Cardiac muscle cell (in vitro differentiated cells and primary cell): ENCODE results near the gene MIA3. TPM values are rescaled to one million over a fixed set of nuclear protein-coding genes. Genes with fewer than 3 reads are reported as not detected.
A peak's percentile ranks its signal among the peaks of the same experiment; 100 is the strongest.
"Not testable (repeated sequence)": the region's sequence is repeated elsewhere in the genome, so short reads cannot be mapped to it uniquely, and the experiment has no call there.

Source experiments
- DNase-seq, 2 donors: peaks; one replicate each; pipeline versions ENCODE4 v3.0.0 to v3.0.0-alpha.2; 2010 to 2017; ENCODE audit warnings: low read depth in 1 of 2, low spot score in 1 of 2
- H3K27ac ChIP-seq: fragments of 200-600 bp; sonication (generic); 2 replicates; pipeline ENCODE4 v1.5.1; 2016
- H3K27me3 ChIP-seq: fragments of 200-600 bp; sonication (generic); 2 replicates; pipeline ENCODE4 v1.6.0; 2016; ENCODE audit warnings: control low read depth
- H3K36me3 ChIP-seq: fragments of 200-600 bp; sonication (generic); 2 replicates; pipeline ENCODE4 v1.5.1; 2016; ENCODE audit warnings: control low read depth
- H3K4me1 ChIP-seq: fragments of 200-600 bp; sonication (generic); 2 replicates; pipeline ENCODE4 v1.8.1; 2017; ENCODE audit warnings: low read depth, mild to moderate bottlenecking, mixed run types
- H3K4me3 ChIP-seq: fragments of 200-600 bp; sonication (generic); 2 replicates; pipeline ENCODE4 v1.5.1; 2016; ENCODE audit warnings: mild to moderate bottlenecking
- H3K9me3 ChIP-seq: fragments of 200-600 bp; sonication (generic); 2 replicates; pipeline ENCODE4 v1.5.1; 2017; ENCODE audit warnings: low read depth, mild to moderate bottlenecking, control low read depth
- polyA plus RNA-seq: library from polyadenylated mRNA; unstranded; fragments of >200 nt; fragmentation: Nextera tagmentation; extraction: Ambion mirVana; gene quantifications from 2 replicates; pipeline ENCODE4 v1.2.1, GENCODE V29; 2016
- total RNA-seq: library from RNA; depleted of rRNA; stranded (reverse); fragments of >200 nt; gene quantifications from 2 replicates; pipeline ENCODE4 v1.2.3, GENCODE V29; 2016
- TF ChIP-seq, protein P1 (sequence below): IDR thresholded peaks from 2 replicates; pipeline ENCODE4 v1.5.1; 2012; ENCODE audit warnings: low read depth, mild to moderate bottlenecking, low read length

The MIA3 gene
- total and polyA plus RNA-seq, 2 experiments from 2014 or later, result 32.9 to 38.5 TPM

DNA sequence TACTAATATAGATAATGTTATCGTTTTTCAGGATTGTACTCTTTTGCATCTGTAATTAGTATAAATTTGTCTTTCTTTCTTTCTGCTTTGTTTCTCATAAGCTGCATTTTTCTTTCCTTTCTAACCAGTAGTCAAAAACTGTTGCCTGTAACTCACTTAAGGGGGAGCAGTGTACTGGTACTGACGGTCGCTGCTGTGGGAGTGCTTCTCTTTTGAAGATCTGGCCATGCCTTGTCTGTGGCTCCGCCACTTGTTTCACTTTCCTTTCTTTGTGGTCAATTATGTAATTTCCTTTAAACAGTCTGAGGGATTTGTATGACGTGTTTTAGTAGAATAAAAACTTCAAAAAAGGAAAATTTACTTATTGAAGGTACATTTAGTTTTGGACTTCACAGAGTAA is 37.0 kb downstream of the MIA3 start:
- no peaks in the 10 kb centered on the region for H3K4me1 ChIP-seq
- DNase-seq, result peak in 1 of 2 donors; percentile 66
- TF ChIP-seq, protein P1, sequence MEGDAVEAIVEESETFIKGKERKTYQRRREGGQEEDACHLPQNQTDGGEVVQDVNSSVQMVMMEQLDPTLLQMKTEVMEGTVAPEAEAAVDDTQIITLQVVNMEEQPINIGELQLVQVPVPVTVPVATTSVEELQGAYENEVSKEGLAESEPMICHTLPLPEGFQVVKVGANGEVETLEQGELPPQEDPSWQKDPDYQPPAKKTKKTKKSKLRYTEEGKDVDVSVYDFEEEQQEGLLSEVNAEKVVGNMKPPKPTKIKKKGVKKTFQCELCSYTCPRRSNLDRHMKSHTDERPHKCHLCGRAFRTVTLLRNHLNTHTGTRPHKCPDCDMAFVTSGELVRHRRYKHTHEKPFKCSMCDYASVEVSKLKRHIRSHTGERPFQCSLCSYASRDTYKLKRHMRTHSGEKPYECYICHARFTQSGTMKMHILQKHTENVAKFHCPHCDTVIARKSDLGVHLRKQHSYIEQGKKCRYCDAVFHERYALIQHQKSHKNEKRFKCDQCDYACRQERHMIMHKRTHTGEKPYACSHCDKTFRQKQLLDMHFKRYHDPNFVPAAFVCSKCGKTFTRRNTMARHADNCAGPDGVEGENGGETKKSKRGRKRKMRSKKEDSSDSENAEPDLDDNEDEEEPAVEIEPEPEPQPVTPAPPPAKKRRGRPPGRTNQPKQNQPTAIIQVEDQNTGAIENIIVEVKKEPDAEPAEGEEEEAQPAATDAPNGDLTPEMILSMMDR, result peak; percentile 3
- no peak overlapping the region for H3K27ac ChIP-seq
- H3K36me3 ChIP-seq, result peaks cover 75% of the 10 kb centered on the region
- no peaks in the 10 kb centered on the region for H3K27me3 ChIP-seq
- no peaks in the 10 kb centered on the region for H3K9me3 ChIP-seq
- H3K4me3 ChIP-seq, result no peak overlapping the region

- H3K4me3 ChIP-seq, result no peak overlapping the region
- no peaks in the 10 kb centered on the region for H3K27me3 ChIP-seq
- H3K4me1 ChIP-seq, result no peaks in the 10 kb centered on the region
- TF ChIP-seq, protein P1, result no peak
- H3K27ac ChIP-seq, result no peak overlapping the region
- DNase-seq, result no peak
- H3K36me3 ChIP-seq, result peaks cover 75% of the 10 kb centered on the region
- H3K9me3 ChIP-seq, result no peaks in the 10 kb centered on the region
These were observed 38.7 kb downstream of the MIA3 start for GRCh38 chr1:222656391-222657155.

DNA sequence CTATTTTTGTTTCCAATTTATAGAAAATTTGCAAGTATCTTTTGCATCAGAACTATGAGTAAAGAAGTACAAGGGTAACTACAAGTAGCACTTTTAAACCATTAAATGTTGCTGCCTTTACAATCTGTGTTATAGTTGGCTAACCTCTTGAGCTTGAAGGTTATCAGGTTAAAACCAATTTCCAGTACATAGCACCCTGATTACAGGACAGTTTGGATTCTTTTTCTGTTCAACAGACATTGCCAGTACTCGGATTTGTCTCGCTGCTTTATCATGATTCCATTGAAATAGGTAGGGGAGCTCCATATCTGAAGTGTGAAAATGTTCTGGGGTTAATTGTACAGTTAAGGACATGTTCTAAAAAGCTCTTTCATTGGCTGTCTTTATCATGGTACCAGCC is 40.0 kb downstream of the MIA3 start:
- no peaks in the 10 kb centered on the region for H3K4me1 ChIP-seq
- peaks cover 80% of the 10 kb centered on the region for H3K36me3 ChIP-seq
- DNase-seq, result no peak
- no peaks in the 10 kb centered on the region for H3K27me3 ChIP-seq
- peak overlapping the region; percentile 66 for H3K27ac ChIP-seq
- no peaks in the 10 kb centered on the region for H3K9me3 ChIP-seq
- H3K4me3 ChIP-seq, result no peak overlapping the region
- TF ChIP-seq, protein P1, result no peak

GRCh38 chr1:222663431-222663934 is 45.6 kb downstream of the MIA3 start:
- TF ChIP-seq, protein P1, result no peak
- no peak for DNase-seq
- Histone ChIP-seq H3K27ac (no peak overlapping the region), H3K27me3 (no peaks in the 10 kb centered on the region), H3K4me1 (no peaks in the 10 kb centered on the region), H3K4me3 (no peak overlapping the region), H3K36me3 (peaks cover 82% of the 10 kb centered on the region), H3K9me3 (no peaks in the 10 kb centered on the region)

DNA sequence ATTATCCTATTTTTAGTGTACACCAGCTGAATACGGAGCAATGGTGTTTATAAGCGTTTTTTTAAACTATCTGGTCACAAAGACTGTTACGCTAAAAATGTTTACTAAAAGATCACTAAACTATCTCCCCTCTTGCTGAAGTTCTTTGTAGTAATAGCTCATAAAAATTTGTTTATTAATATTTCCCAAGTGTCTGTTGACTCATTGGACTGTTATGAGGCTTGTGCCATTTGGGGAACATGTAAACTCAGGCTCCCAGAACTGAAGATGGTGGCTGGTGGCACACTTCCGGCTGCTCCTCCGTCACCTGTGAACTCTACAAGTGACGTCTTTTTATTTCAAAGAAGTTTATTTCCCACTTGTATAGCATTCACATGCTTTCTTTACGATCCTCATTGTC is 48.1 kb downstream of the MIA3 start:
- no peak overlapping the region for H3K4me3 ChIP-seq
- peaks cover 57% of the 10 kb centered on the region for H3K36me3 ChIP-seq
- no peaks in the 10 kb centered on the region for H3K9me3 ChIP-seq
- H3K27me3 ChIP-seq, result no peaks in the 10 kb centered on the region
- TF ChIP-seq, protein P1, result no peak
- DNase-seq, result no peak
- no peak overlapping the region for H3K27ac ChIP-seq
- no peaks in the 10 kb centered on the region for H3K4me1 ChIP-seq

DNA sequence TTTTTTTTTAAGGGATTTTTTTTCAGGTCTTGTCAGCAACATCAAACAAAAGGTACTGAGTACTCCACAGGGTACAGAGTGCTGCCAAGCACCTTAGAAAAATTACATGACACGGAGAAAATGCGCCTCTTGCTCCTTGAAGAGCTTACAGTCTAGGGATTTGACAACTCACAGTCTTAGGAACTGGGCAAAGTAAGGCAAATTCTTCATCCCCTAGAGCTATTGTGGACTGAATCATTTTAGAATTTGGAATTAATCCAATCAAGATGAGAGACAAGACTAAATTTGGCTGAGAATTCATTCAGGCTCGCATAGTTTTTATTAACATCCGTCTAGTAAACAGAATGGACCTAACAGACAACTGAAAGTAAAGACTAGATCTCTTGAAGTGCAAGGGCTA is 50.3 kb downstream of the MIA3 start:
- H3K27ac ChIP-seq, H3K4me3 ChIP-seq, DNase-seq, H3K9me3 ChIP-seq, H3K4me1 ChIP-seq, H3K27me3 ChIP-seq: not testable (repeated sequence)
- H3K36me3 ChIP-seq, result peaks cover 44% of the 10 kb centered on the region

DNA sequence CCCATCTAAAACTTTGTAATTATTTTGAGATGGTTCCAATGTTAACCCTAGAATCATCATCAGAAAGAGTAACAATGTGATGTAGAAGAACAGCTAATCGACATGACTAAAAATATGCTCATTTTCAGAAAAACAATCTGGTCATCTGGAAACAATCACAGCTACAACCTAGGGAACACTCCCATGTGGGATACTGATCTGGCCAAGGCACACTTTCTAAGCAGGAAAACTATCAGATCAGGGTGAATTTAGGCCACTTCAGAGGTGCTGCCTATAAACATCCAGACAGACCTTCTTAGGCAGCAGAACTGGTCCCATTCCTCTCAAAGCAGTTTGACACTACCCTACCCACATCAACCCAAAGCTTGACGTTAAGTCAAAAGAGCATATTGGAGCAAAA is 51.2 kb downstream of the MIA3 start:
- H3K4me3 ChIP-seq, H3K27me3 ChIP-seq, DNase-seq, H3K9me3 ChIP-seq, H3K4me1 ChIP-seq, H3K27ac ChIP-seq: not testable (repeated sequence)
- peaks cover 35% of the 10 kb centered on the region for H3K36me3 ChIP-seq
